GM21447 (cell line): ENCODE data around the gene FXYD3.
"Not testable (repeated sequence)": the region's sequence is repeated elsewhere in the genome, so short reads cannot be mapped to it uniquely, and the experiment has no call there.

Experiments used
- ATAC-seq: cut with Tn5 transposase; IDR thresholded peaks from one replicate; pipeline ENCODE4 v1.9.1; 2021; ENCODE audit not compliant: unreplicated experiment

The FXYD3 gene

GRCh38 chr19:35123573-35123972 lies 8.0 kb downstream of the FXYD3 start:
- no peak for ATAC-seq

- ATAC-seq = no peak
Measured at GRCh38 chr19:35124098-35125060, 8.8 kb downstream of the FXYD3 start.

- ATAC-seq = no peak
Measured at GRCh38 chr19:35125270-35125717, 9.7 kb downstream of the FXYD3 start.

- no peak for ATAC-seq
Measured at GRCh38 chr19:35125749-35126623, 10.4 kb downstream of the FXYD3 start.

GRCh38 chr19:35126624-35126959 lies 11.0 kb downstream of the FXYD3 start:
- no peak for ATAC-seq

- ATAC-seq = no peak
Measured at GRCh38 chr19:35127871-35128270, 12.2 kb downstream of the FXYD3 start.

GRCh38 chr19:35128398-35129057 lies 12.9 kb downstream of the FXYD3 start:
- no peak for ATAC-seq

- not testable (repeated sequence) for ATAC-seq
Measured at GRCh38 chr19:35129724-35130274, 14.2 kb downstream of the FXYD3 start.

- no peak for ATAC-seq
Measured at GRCh38 chr19:35130761-35131720, 15.4 kb downstream of the FXYD3 start.

- ATAC-seq = no peak
Measured at GRCh38 chr19:35132254-35132653, 16.6 kb downstream of the FXYD3 start.

GRCh38 chr19:35133826-35134225 lies 18.2 kb downstream of the FXYD3 start:
- ATAC-seq = no peak

GRCh38 chr19:35134601-35135242 lies 19.1 kb downstream of the FXYD3 start, which contains the start of gene LGI4:
Gene LGI4, minus strand, starts transcription at chr19:35135059. Its CDS starts 379 bp downstream, at chr19:35134680.
- no peak for ATAC-seq

- no peak for ATAC-seq
Measured at GRCh38 chr19:35135389-35135909, 19.8 kb downstream of the FXYD3 start.

GRCh38 chr19:35136231-35136630 lies 20.6 kb downstream of the FXYD3 start:
- ATAC-seq = no peak

GRCh38 chr19:35136977-35137702 lies 21.5 kb downstream of the FXYD3 start:
- no peak for ATAC-seq

- ATAC-seq = no peak
Measured at GRCh38 chr19:35138305-35138892, 22.8 kb downstream of the FXYD3 start, which contains the start of gene FXYD1. Gene FXYD1, plus strand, starts transcription at chr19:35138824. Its CDS starts 1,256 bp downstream, at chr19:35140080.

GRCh38 chr19:35140207-35140961 lies 24.8 kb downstream of the FXYD3 start:
- ATAC-seq = no peak
